Suprapubic skin (tissue), 4 donors: ENCODE data around the gene PRKCG.

Source experiments
- EP300 ChIP-seq: sonication (generic); formaldehyde crosslinking; IDR thresholded peaks from one replicate; pipeline ENCODE4 v1.6.1; 2017; ENCODE audit warnings: antibody characterized with exemption
- POLR2A ChIP-seq, 2 donors: fragments of 450-650 bp; IDR thresholded peaks; one replicate each; pipeline ENCODE4 v1.6.1; 2017; ENCODE audit warnings: antibody characterized with exemption in 2 of 2, mild to moderate bottlenecking in 2 of 2, moderate library complexity in 2 of 2
- POLR2AphosphoS5 ChIP-seq, 3 donors: sonication (generic); formaldehyde crosslinking; IDR thresholded peaks; one replicate each; pipeline ENCODE4 v1.6.1; 2017; ENCODE audit warnings: antibody characterized with exemption in 3 of 3
- TF ChIP-seq, protein P1 (sequence below), 2 donors: fragments of 200-600 bp in 1 of 2; fragments of 450-650 bp in 1 of 2; sonication (generic) in 1 of 2; IDR thresholded peaks; one replicate each; pipeline ENCODE4 v1.5.1; 2016 to 2019; ENCODE audit warnings: antibody characterized with exemption in 2 of 2, mild to moderate bottlenecking in 1 of 2, moderate library complexity in 1 of 2

DNA sequence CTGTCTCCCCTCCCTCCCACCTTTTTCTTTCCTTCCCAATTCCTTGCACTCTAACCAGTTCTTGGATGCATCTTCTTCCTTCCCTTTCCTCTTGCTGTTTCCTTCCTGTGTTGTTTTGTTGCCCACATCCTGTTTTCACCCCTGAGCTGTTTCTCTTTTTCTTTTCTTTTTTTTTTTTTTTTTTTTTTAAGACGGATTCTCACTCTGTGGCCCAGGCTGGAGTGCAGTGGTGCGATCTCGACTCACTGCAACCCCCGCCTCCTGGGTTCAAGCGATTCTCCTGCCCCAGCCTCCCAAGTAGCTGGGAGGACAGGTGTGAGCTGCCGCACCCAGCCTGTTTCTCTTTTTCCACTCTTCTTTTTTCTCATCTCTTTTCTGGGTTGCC is 7.4 kb upstream of the PRKCG start:
- no peak for TF ChIP-seq POLR2A (IDR thresholded peaks at IDR 0.05)
- TF ChIP-seq, protein P1, sequence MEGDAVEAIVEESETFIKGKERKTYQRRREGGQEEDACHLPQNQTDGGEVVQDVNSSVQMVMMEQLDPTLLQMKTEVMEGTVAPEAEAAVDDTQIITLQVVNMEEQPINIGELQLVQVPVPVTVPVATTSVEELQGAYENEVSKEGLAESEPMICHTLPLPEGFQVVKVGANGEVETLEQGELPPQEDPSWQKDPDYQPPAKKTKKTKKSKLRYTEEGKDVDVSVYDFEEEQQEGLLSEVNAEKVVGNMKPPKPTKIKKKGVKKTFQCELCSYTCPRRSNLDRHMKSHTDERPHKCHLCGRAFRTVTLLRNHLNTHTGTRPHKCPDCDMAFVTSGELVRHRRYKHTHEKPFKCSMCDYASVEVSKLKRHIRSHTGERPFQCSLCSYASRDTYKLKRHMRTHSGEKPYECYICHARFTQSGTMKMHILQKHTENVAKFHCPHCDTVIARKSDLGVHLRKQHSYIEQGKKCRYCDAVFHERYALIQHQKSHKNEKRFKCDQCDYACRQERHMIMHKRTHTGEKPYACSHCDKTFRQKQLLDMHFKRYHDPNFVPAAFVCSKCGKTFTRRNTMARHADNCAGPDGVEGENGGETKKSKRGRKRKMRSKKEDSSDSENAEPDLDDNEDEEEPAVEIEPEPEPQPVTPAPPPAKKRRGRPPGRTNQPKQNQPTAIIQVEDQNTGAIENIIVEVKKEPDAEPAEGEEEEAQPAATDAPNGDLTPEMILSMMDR (IDR thresholded peaks at IDR 0.05), result no peak
- TF ChIP-seq POLR2AphosphoS5 (IDR thresholded peaks at IDR 0.05), result no peak
- TF ChIP-seq EP300, result no peak
